Liver (tissue), 3 donors: ENCODE data around the gene MYO1H.
"Not testable (repeated sequence)": the region's sequence is repeated elsewhere in the genome, so short reads cannot be mapped to it uniquely, and the experiment has no call there.

ENCODE experiments used
- EGR1 ChIP-seq, 2 donors: IDR thresholded peaks; 2 replicates each; pipeline ENCODE4 v1.6.1; 2016 to 2018; ENCODE audit warnings: antibody characterized with exemption in 2 of 2, low read depth in 2 of 2
- FOXA1 ChIP-seq: IDR thresholded peaks from 2 replicates; pipeline ENCODE4 v1.6.1; 2016; ENCODE audit warnings: antibody characterized with exemption
- GABPA ChIP-seq, 2 donors: IDR thresholded peaks in 1 of 2; conservative IDR thresholded peaks in 1 of 2; 2 replicates each; pipeline ENCODE4 v1.6.1; 2016; ENCODE audit warnings: antibody characterized with exemption in 2 of 2, mild to moderate bottlenecking in 1 of 2, moderate library complexity in 1 of 2
- JUND ChIP-seq, 2 donors: IDR thresholded peaks; 2 replicates each; pipeline ENCODE4 v1.6.1; 2016; ENCODE audit warnings: antibody characterized with exemption in 2 of 2
- RAD21 ChIP-seq, 2 donors: IDR thresholded peaks; 2 replicates each; pipeline ENCODE4 v1.6.1; 2016; ENCODE audit warnings: antibody characterized with exemption in 2 of 2, mild to moderate bottlenecking in 2 of 2
- REST ChIP-seq: IDR thresholded peaks from 2 replicates; pipeline ENCODE4 v1.6.1; 2016; ENCODE audit warnings: antibody characterized with exemption, mild to moderate bottlenecking
- RXRA ChIP-seq, 2 donors: IDR thresholded peaks; 2 replicates each; pipeline ENCODE4 v1.6.1; 2017 to 2018; ENCODE audit warnings: antibody characterized with exemption in 2 of 2, mild to moderate bottlenecking in 1 of 2
- SP1 ChIP-seq: IDR thresholded peaks from 2 replicates; pipeline ENCODE4 v1.6.1; 2018; ENCODE audit warnings: antibody characterized with exemption, mild to moderate bottlenecking
- TAF1 ChIP-seq: conservative IDR thresholded peaks from 2 replicates; pipeline ENCODE4 v1.6.1; 2016; ENCODE audit warnings: antibody characterized with exemption, mild to moderate bottlenecking
- YY1 ChIP-seq: IDR thresholded peaks from 2 replicates; pipeline ENCODE4 v1.6.1; 2016; ENCODE audit warnings: antibody characterized with exemption, mild to moderate bottlenecking
- TF ChIP-seq, protein P1 (sequence below): fragments of 150-350 bp; IDR thresholded peaks from 2 replicates; pipeline ENCODE4 v1.5.1; 2017; ENCODE audit warnings: improper control_type of control experiment, low read depth, low read length; ENCODE audit not compliant: missing input control
- TF ChIP-seq, protein P2 (sequence below): IDR thresholded peaks from 2 replicates; pipeline ENCODE4 v1.6.1; 2016; ENCODE audit warnings: antibody characterized with exemption
- TF ChIP-seq, protein P3 (sequence below): IDR thresholded peaks from 2 replicates; pipeline ENCODE4 v1.6.1; 2016; ENCODE audit warnings: antibody characterized with exemption
- TF ChIP-seq, protein P4 (sequence below): IDR thresholded peaks from 2 replicates; pipeline ENCODE4 v1.6.1; 2016; ENCODE audit warnings: antibody characterized with exemption
- donor health status: healthy.
- donor health status: healthy.

- not testable (repeated sequence) for TF ChIP-seq RXRA (IDR thresholded peaks at IDR 0.05); SP1; REST; GABPA (IDR thresholded peaks at IDR 0.05 in 1 of 2, conservative IDR thresholded peaks at IDR 0.05 in 1 of 2); YY1; TAF1; FOXA1; RAD21 (IDR thresholded peaks at IDR 0.05); JUND (IDR thresholded peaks at IDR 0.05); EGR1 (IDR thresholded peaks at IDR 0.05; ENCODE audit: low read depth in 2 of 2)
- TF ChIP-seq, protein P1, sequence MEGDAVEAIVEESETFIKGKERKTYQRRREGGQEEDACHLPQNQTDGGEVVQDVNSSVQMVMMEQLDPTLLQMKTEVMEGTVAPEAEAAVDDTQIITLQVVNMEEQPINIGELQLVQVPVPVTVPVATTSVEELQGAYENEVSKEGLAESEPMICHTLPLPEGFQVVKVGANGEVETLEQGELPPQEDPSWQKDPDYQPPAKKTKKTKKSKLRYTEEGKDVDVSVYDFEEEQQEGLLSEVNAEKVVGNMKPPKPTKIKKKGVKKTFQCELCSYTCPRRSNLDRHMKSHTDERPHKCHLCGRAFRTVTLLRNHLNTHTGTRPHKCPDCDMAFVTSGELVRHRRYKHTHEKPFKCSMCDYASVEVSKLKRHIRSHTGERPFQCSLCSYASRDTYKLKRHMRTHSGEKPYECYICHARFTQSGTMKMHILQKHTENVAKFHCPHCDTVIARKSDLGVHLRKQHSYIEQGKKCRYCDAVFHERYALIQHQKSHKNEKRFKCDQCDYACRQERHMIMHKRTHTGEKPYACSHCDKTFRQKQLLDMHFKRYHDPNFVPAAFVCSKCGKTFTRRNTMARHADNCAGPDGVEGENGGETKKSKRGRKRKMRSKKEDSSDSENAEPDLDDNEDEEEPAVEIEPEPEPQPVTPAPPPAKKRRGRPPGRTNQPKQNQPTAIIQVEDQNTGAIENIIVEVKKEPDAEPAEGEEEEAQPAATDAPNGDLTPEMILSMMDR: not testable (repeated sequence)
- TF ChIP-seq, protein P2, sequence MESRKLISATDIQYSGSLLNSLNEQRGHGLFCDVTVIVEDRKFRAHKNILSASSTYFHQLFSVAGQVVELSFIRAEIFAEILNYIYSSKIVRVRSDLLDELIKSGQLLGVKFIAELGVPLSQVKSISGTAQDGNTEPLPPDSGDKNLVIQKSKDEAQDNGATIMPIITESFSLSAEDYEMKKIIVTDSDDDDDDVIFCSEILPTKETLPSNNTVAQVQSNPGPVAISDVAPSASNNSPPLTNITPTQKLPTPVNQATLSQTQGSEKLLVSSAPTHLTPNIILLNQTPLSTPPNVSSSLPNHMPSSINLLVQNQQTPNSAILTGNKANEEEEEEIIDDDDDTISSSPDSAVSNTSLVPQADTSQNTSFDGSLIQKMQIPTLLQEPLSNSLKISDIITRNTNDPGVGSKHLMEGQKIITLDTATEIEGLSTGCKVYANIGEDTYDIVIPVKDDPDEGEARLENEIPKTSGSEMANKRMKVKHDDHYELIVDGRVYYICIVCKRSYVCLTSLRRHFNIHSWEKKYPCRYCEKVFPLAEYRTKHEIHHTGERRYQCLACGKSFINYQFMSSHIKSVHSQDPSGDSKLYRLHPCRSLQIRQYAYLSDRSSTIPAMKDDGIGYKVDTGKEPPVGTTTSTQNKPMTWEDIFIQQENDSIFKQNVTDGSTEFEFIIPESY: not testable (repeated sequence)
- TF ChIP-seq, protein P3, sequence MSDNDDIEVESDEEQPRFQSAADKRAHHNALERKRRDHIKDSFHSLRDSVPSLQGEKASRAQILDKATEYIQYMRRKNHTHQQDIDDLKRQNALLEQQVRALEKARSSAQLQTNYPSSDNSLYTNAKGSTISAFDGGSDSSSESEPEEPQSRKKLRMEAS: not testable (repeated sequence)
- TF ChIP-seq, protein P4, sequence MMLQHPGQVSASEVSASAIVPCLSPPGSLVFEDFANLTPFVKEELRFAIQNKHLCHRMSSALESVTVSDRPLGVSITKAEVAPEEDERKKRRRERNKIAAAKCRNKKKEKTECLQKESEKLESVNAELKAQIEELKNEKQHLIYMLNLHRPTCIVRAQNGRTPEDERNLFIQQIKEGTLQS: not testable (repeated sequence)
These were observed 92.3 kb downstream of the MYO1H start for GRCh38 chr12:109439951-109440350.
